ENCODE data around the gene RAB24.

RAB24 gene

GRCh38 chr5:177319913-177320588 is 16.5 kb upstream of the RAB24 start:
- 94 to 95% methylated on average over 14 of the region's 14 CpGs for WGBS, 2 experiments
- Histone ChIP-seq H3K9me3 (ENCODE audit: control insufficient read depth, low read length) (no peaks in the 10 kb centered on the region), H3K4me3 (ENCODE audit: insufficient read depth, low read depth, low read length) (no peak overlapping the region), H3K4me1 (ENCODE audit: control insufficient read depth, insufficient read depth, low read length) (no peaks in the 10 kb centered on the region), H3K27ac (ENCODE audit: insufficient read depth, low read depth, low read length, poor library complexity, severe bottlenecking) (no peak overlapping the region), H3K27me3 (ENCODE audit: control insufficient read depth, insufficient read depth, low read length, poor library complexity, severe bottlenecking) (no peaks in the 10 kb centered on the region), H3K36me3 (ENCODE audit: control insufficient read depth, insufficient read depth, low read length) (no peaks in the 10 kb centered on the region)

DNA sequence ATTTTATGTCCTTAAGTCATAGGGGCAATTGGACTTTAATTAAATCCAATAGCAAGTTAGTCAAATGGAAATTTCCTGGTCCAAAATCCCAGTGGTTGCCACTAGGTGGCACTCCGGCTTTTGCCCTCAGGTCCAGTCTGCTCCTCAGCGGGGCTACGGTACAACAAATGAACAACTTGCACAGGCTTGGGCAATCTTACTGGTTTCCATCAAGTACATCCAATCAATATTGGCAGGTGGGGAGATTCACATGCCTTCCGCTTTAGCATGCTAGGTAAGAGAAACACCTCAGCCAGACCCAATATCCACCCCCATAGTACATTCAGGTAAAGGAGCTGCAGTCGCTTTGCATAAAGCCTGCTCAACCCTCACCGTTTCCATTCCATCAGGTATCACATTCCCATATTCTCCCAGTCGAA is 14.4 kb upstream of the RAB24 start:
- Histone ChIP-seq H3K27ac (ENCODE audit: insufficient read depth, low read depth, low read length, poor library complexity, severe bottlenecking) (no peak overlapping the region), H3K36me3 (ENCODE audit: control insufficient read depth, insufficient read depth, low read length) (no peaks in the 10 kb centered on the region), H3K4me3 (ENCODE audit: insufficient read depth, low read depth, low read length) (no peak overlapping the region), H3K27me3 (ENCODE audit: control insufficient read depth, insufficient read depth, low read length, poor library complexity, severe bottlenecking) (no peaks in the 10 kb centered on the region), H3K4me1 (ENCODE audit: control insufficient read depth, insufficient read depth, low read length) (peaks cover 1% of the 10 kb centered on the region), H3K9me3 (ENCODE audit: control insufficient read depth, low read length) (no peaks in the 10 kb centered on the region)
- 32 to 36% methylated on average over 7 of the region's 7 CpGs for WGBS, 2 experiments

GRCh38 chr5:177316005-177316404 is 12.5 kb upstream of the RAB24 start:
- WGBS, 2 experiments = 92 to 96% methylated on average over 3 of the region's 3 CpGs
- H3K27ac ChIP-seq (ENCODE audit: insufficient read depth, low read depth, low read length, poor library complexity, severe bottlenecking) = no peak overlapping the region
- no peak overlapping the region for H3K4me3 ChIP-seq (ENCODE audit: insufficient read depth, low read depth, low read length)
- H3K36me3 ChIP-seq (ENCODE audit: control insufficient read depth, insufficient read depth, low read length) = no peaks in the 10 kb centered on the region
- no peaks in the 10 kb centered on the region for H3K27me3 ChIP-seq (ENCODE audit: control insufficient read depth, insufficient read depth, low read length, poor library complexity, severe bottlenecking)
- peaks cover 3% of the 10 kb centered on the region for H3K4me1 ChIP-seq (ENCODE audit: control insufficient read depth, insufficient read depth, low read length)
- H3K9me3 ChIP-seq (ENCODE audit: control insufficient read depth, low read length) = no peaks in the 10 kb centered on the region

DNA sequence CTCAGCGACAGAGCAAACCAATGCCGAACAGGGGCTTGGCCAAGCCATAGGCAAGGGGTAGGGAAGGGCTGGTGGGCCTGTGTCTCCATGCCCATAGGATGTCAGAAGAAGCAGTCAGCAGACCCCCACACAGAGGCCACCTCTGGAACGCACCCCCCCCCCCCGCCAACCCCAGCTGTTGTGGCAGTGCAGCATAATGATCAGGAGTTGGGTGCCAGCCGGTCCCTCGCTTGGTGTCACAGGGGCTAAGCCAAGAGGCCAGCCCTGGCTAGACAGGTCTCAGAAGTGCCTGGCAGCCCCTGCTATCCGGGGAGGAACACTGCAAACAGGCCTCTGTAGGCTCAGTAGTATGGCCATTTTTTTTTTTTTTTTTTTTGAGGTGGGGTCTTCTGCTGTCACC is 11.9 kb upstream of the RAB24 start:
- WGBS, 2 experiments = 87 to 93% methylated on average over 7 of the region's 7 CpGs
- H3K9me3 ChIP-seq (ENCODE audit: control insufficient read depth, low read length) = no peaks in the 10 kb centered on the region
- no peak overlapping the region for H3K27ac ChIP-seq (ENCODE audit: insufficient read depth, low read depth, low read length, poor library complexity, severe bottlenecking)
- no peaks in the 10 kb centered on the region for H3K36me3 ChIP-seq (ENCODE audit: control insufficient read depth, insufficient read depth, low read length)
- no peaks in the 10 kb centered on the region for H3K27me3 ChIP-seq (ENCODE audit: control insufficient read depth, insufficient read depth, low read length, poor library complexity, severe bottlenecking)
- peaks cover 8% of the 10 kb centered on the region for H3K4me1 ChIP-seq (ENCODE audit: control insufficient read depth, insufficient read depth, low read length)
- no peak overlapping the region for H3K4me3 ChIP-seq (ENCODE audit: insufficient read depth, low read depth, low read length)

GRCh38 chr5:177314376-177315342 is 11.1 kb upstream of the RAB24 start:
- H3K27me3 ChIP-seq (ENCODE audit: control insufficient read depth, insufficient read depth, low read length, poor library complexity, severe bottlenecking) = no peaks in the 10 kb centered on the region
- H3K9me3 ChIP-seq (ENCODE audit: control insufficient read depth, low read length) = no peaks in the 10 kb centered on the region
- WGBS, 2 experiments = 89 to 90% methylated on average over 18 of the region's 18 CpGs
- H3K4me1 ChIP-seq (ENCODE audit: control insufficient read depth, insufficient read depth, low read length) = peaks cover 15% of the 10 kb centered on the region
- H3K36me3 ChIP-seq (ENCODE audit: control insufficient read depth, insufficient read depth, low read length) = no peaks in the 10 kb centered on the region
- H3K4me3 ChIP-seq (ENCODE audit: insufficient read depth, low read depth, low read length) = no peak overlapping the region
- no peak overlapping the region for H3K27ac ChIP-seq (ENCODE audit: insufficient read depth, low read depth, low read length, poor library complexity, severe bottlenecking)

DNA sequence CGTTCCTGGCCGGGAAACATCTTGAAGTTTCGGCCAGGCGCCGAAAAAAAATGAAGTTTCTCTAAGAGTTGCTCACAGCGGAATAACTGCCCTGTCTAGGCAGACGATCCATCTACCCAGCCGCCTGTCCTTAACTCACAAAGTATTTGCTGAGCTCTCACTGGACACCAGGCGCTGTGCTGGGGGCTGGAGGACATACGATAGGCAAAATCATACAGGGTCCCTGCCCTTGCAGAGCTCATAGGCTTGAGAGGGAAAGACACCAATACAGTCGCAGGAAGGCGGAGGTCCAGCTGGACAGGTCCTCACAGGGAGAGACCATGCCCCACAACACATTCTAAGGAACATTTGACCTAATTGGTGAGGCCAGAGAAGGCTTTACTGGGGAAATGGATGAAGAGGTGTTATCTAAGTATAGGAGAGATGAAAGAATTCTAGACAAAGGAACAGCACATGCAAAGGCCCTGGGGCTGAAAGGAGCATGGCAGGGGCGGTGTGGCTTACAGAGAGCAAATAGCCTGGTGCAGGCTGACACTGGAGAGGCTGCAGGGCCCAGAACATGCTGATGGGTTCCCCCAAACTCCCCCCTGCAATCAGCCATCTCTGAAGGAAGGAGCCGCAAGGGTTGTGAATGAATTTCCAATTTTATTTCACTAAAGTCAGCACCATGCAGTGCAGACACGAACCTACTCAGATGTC is 10.2 kb upstream of the RAB24 start:
- Histone ChIP-seq H3K27me3 (ENCODE audit: control insufficient read depth, insufficient read depth, low read length, poor library complexity, severe bottlenecking) (no peaks in the 10 kb centered on the region), H3K4me3 (ENCODE audit: insufficient read depth, low read depth, low read length) (no peak overlapping the region), H3K9me3 (ENCODE audit: control insufficient read depth, low read length) (no peaks in the 10 kb centered on the region), H3K27ac (ENCODE audit: insufficient read depth, low read depth, low read length, poor library complexity, severe bottlenecking) (no peak overlapping the region), H3K36me3 (ENCODE audit: control insufficient read depth, insufficient read depth, low read length) (no peaks in the 10 kb centered on the region), H3K4me1 (ENCODE audit: control insufficient read depth, insufficient read depth, low read length) (peaks cover 15% of the 10 kb centered on the region)
- WGBS, 2 experiments = 95 to 96% methylated on average over 15 of the region's 15 CpGs

DNA sequence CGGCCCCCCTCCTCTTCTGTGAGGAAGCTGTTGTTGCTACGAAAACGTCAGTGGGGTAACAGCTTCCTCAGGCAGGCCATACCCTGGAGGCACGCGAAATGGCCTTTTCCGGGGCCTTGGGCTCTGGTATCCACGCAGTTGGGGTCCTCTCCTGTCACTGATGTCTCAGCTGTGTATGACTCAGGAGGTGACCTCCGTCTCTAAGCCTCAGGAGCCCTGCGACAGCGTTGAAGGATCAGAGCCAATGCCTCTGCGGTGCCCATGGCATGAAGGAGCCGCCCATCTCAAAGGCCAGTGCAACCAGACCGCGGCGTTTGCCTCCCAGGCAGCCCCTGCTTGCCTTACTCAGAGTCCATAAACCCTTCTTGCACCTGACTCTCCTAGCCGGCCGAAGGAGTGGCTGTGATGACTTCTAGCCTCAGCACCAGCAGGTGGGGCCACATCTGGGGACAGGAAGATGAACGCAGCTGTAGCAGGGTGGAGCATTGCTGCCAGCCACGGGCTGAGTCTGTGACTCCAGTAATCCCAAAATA is 9.2 kb upstream of the RAB24 start:
- WGBS, 2 experiments = 6 to 7% methylated on average over 19 of the region's 19 CpGs
- Histone ChIP-seq H3K27ac (ENCODE audit: insufficient read depth, low read depth, low read length, poor library complexity, severe bottlenecking) (peak overlapping the region; percentile 33), H3K27me3 (ENCODE audit: control insufficient read depth, insufficient read depth, low read length, poor library complexity, severe bottlenecking) (no peaks in the 10 kb centered on the region), H3K36me3 (ENCODE audit: control insufficient read depth, insufficient read depth, low read length) (no peaks in the 10 kb centered on the region), H3K4me3 (ENCODE audit: insufficient read depth, low read depth, low read length) (peak overlapping the region; percentile 70), H3K4me1 (ENCODE audit: control insufficient read depth, insufficient read depth, low read length) (peaks cover 15% of the 10 kb centered on the region), H3K9me3 (ENCODE audit: control insufficient read depth, low read length) (no peaks in the 10 kb centered on the region)

- WGBS, 2 experiments = 0% methylated on average over 78 of the region's 78 CpGs
- peak within 1 kb of the TSS; percentile 70 for H3K4me3 ChIP-seq (ENCODE audit: insufficient read depth, low read depth, low read length)
Observed at GRCh38 chr5:177311723-177312648, 8.5 kb upstream of the RAB24 start, which contains the start of gene MXD3. MXD3 (minus strand) TSS chr5:177311898; CDS start chr5:177311830, 68 bp downstream.

GRCh38 chr5:177311392-177311722 is 7.8 kb upstream of the RAB24 start:
- 1% methylated on average over 23 of the region's 23 CpGs for whole genome bisulfite sequencing, 2 experiments
- Histone ChIP-seq H3K27ac (ENCODE audit: insufficient read depth, low read depth, low read length, poor library complexity, severe bottlenecking) (peak overlapping the region; percentile 87), H3K27me3 (ENCODE audit: control insufficient read depth, insufficient read depth, low read length, poor library complexity, severe bottlenecking) (no peaks in the 10 kb centered on the region), H3K4me3 (ENCODE audit: insufficient read depth, low read depth, low read length) (peak overlapping the region; percentile 70), H3K36me3 (ENCODE audit: control insufficient read depth, insufficient read depth, low read length) (peaks cover 11% of the 10 kb centered on the region), H3K9me3 (ENCODE audit: control insufficient read depth, low read length) (no peaks in the 10 kb centered on the region), H3K4me1 (ENCODE audit: control insufficient read depth, insufficient read depth, low read length) (peaks cover 15% of the 10 kb centered on the region)

More at GRCh38 chr5:177311723-177312648, 8.5 kb upstream of the RAB24 start, which contains the start of gene MXD3:
- H3K36me3 ChIP-seq (ENCODE audit: control insufficient read depth, insufficient read depth, low read length) = peaks cover 6% of the 10 kb centered on the region
- no peaks in the 10 kb centered on the region for H3K9me3 ChIP-seq (ENCODE audit: control insufficient read depth, low read length)
- no peaks in the 10 kb centered on the region for H3K27me3 ChIP-seq (ENCODE audit: control insufficient read depth, insufficient read depth, low read length, poor library complexity, severe bottlenecking)
- H3K4me1 ChIP-seq (ENCODE audit: control insufficient read depth, insufficient read depth, low read length) = peaks cover 15% of the 10 kb centered on the region
- peak within 1 kb of the TSS; percentile 87 for H3K27ac ChIP-seq (ENCODE audit: insufficient read depth, low read depth, low read length, poor library complexity, severe bottlenecking)

All from ectodermal cell (in vitro differentiated cells).